SW480 (cell line): ENCODE data around the gene MICAL2.

ENCODE experiments used
- DNase-seq: peaks from one replicate; pipeline ENCODE4 v3.0.0-alpha.2; 2016; ENCODE audit warnings: low spot score

The MICAL2 gene, protein sequence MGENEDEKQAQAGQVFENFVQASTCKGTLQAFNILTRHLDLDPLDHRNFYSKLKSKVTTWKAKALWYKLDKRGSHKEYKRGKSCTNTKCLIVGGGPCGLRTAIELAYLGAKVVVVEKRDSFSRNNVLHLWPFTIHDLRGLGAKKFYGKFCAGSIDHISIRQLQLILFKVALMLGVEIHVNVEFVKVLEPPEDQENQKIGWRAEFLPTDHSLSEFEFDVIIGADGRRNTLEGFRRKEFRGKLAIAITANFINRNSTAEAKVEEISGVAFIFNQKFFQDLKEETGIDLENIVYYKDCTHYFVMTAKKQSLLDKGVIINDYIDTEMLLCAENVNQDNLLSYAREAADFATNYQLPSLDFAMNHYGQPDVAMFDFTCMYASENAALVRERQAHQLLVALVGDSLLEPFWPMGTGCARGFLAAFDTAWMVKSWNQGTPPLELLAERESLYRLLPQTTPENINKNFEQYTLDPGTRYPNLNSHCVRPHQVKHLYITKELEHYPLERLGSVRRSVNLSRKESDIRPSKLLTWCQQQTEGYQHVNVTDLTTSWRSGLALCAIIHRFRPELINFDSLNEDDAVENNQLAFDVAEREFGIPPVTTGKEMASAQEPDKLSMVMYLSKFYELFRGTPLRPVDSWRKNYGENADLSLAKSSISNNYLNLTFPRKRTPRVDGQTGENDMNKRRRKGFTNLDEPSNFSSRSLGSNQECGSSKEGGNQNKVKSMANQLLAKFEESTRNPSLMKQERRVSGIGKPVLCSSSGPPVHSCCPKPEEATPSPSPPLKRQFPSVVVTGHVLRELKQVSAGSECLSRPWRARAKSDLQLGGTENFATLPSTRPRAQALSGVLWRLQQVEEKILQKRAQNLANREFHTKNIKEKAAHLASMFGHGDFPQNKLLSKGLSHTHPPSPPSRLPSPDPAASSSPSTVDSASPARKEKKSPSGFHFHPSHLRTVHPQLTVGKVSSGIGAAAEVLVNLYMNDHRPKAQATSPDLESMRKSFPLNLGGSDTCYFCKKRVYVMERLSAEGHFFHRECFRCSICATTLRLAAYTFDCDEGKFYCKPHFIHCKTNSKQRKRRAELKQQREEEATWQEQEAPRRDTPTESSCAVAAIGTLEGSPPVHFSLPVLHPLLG

DNA sequence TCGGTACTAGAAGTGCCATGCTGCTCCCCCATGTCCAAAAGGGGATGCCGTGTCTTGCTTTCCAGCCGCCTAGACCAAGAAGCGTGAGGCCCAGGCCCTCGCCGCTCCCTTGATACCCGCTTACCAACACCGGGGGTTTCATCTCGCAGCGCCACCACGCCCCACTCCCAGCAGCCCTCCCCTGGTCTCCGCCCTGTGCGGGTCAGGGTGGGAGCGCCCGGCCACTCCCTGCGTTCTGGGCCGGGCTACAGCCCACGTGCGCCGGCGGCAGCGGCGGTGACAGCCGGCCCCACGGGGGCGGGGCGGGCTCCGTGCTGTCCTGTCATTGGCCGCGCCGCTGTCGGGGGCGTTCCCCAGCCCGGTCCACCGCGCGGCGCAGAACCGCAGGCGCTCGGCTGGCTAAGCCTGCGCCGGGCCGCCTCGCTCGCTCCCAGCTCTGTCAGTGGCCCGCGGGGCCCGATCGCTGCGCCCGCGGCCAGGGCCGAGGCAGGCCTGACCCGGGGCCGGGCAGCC is at the start of gene MICAL2:
TSS of gene MICAL2 (plus strand) at position 390 of the 513 bp plus-strand sequence. CDS start 51,566 bp downstream, outside the sequence.
- DNase-seq = peak; percentile 92

- peak; percentile 63 for DNase-seq
Measured at GRCh38 chr11:12061851-12062560, 48.4 kb upstream of the MICAL2 start.

GRCh38 chr11:12063251-12063650 is 47.1 kb upstream of the MICAL2 start:
- no peak for DNase-seq

DNA sequence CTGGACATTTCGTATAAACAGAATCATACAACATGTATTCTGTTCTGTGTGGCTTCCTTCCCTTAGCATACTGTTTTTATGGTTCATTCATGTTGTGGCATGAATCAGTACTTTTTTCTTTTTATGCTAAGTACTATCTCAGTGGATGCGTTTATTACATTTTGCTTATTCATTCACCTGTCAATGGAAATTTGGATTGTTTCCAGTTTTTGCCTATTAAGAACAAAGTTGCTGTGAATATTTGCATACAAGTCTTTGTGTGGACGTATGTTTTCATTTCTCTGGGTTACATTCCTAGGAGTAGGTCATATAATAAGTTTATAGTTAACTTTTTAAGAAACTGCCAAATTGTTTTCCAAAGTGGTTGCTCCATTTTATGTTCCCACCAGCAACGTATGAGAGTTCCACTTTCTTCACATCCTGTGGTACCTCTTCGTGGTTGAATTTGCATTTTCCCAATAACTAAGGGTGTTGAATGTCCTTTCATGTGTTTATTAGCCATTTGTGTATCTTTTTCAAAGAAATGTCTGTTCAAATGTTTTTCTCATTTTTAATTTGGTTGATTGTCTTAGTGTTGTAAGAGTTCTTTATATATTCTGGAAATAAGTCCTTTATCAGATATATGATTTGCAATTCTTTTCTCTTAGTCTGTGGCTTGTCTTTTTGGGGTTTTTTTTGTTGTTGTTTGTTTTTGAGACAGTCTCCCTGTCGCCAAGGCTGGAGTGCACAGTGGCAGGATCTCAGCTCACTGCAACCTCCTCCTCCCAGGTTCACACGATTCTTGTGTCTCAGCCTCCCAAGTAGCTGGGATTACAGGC is 46.0 kb upstream of the MICAL2 start:
- no peak for DNase-seq

GRCh38 chr11:12064954-12065280 is 45.5 kb upstream of the MICAL2 start:
- DNase-seq = no peak

- DNase-seq = peak; percentile 98
Measured at GRCh38 chr11:12066056-12066798, 44.2 kb upstream of the MICAL2 start.

- peak; percentile 62 for DNase-seq
Measured at GRCh38 chr11:12066799-12067508, 43.4 kb upstream of the MICAL2 start.

DNA sequence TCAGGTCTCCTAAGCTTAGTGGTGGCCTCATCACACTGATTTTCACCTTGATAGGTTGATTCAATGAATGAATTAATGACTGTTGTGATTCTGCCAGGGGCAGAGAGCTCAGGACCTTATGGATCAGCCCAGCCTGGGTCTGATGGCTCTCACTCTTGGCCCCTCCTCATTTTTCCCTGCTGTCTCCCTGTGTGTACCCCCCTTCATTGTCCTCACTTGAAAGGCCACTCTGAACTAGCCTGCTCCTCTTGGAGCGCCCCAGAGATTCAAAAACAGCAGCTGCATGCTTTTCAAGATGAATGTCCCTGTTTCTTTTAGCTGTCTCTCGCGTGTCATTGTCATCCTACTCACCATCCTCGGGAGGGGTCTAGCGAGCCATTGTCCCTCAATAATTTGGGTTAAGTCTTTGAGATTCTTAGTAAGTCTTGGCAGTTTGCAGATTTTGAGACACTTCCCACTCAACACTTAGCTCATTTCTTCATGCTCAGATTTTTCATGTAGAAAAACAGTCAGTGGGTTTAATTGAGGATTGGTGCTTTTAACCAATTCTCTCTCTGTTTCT is 42.5 kb upstream of the MICAL2 start:
- DNase-seq = no peak

DNA sequence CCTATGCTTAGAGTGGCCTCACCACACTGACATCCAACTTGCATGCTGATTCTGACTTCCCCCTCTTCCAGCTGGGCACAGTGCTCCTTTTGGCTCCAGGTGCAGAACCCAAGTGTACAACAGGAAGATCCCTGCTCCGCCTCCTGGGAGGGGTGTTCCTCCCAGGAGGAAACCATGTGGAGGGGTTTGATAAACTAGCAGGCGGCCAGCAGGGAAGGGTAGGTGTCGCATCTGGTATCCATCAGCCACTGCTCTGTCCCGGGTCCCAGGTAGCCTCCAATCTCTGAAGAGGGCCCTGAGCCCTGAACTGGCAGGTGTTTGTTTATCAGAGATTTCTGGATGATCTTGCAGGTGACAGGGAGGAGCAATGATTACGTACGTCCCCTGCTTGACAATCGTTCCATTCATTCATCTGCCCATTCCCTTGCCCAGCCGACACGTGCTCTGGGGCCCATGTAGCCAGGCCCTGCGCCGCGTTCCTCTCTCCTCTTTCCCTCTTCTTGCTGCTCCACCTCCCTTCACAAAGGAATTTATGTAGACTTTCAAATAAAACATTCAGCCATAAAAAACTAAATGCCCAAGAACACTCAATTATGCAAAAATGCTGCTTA is 41.2 kb upstream of the MICAL2 start:
- peak; percentile 81 for DNase-seq

GRCh38 chr11:12070446-12071267 is 39.7 kb upstream of the MICAL2 start:
- DNase-seq = no peak

- DNase-seq = no peak
Measured at GRCh38 chr11:12071574-12071973, 38.8 kb upstream of the MICAL2 start.

GRCh38 chr11:12073436-12073835 is 37.0 kb upstream of the MICAL2 start:
- DNase-seq = no peak

DNA sequence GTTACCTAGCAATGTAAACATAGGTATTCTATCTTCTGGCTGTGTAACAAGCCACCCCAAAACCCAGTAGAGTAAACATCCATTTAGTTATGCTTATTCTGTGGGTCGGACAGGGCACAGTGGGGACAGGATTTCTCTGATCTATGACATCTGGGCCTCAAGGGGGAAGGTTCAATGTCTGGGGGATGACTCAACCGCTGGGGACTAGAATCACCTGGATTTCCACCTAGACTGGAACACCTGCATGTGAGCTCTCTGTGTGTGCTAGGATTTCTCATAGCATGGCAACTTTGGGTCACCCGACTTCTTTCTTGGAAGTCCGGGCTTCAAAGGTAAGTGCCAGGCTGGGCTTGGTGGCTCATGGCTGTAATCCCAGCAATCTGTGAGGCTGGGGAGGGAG is 36.5 kb upstream of the MICAL2 start:
- no peak for DNase-seq

DNA sequence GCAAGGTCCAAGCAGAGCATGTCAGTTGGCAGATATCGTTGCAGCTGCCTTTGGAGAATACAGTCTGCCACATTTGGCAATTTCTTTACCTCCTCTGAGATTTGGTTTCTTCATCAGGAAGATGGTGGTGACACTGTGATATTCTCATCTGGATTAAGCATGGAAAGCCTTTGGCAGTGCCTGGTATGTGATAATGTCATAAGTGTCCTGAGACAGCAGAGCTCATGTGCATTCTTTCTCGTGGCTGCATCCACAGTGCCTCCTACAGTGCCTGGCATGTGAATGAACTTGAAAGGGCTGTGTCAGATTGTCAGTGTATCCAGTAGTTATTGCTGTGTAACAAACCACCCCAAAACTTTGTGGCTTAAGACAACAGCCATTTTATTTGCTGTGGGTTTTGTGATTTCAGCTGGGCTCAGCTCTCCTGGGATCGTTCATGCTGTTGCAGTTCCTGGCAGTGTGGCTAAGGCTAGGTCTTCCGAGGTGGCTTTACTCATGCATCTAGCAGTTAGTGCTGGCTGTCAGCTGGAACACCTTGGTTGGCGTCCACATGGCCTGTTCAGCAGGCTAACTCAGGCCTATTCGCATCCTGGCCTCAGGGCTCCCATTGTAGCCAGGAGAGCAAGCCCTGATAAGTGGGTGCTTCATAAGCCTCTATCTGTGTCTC is 35.7 kb upstream of the MICAL2 start:
- no peak for DNase-seq

DNA sequence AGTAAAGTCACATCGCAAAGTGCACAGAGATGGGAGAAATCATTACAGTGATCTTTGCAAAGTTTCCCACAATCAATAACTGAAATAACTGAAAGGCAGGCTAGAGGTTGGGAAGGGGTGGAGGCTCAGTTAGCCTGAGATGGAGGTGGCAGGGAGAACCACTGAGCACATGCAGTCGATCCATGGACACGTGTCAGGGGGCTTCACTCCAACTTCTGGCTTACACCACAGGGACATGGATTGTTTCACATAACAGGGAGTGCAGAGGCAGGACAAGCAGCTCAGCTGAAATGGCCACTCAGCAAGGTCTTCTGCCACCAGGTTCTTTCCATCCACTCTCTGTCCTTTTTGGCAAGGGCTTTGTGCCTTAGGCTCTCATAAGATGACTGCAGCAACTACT is 35.1 kb upstream of the MICAL2 start:
- DNase-seq = no peak

- DNase-seq = no peak
Measured at GRCh38 chr11:12075822-12076821, 34.3 kb upstream of the MICAL2 start.
